ENCODE results near the gene TNS2.

TNS2 gene

GRCh38 chr12:53042607-53043454 is 7.0 kb upstream of the TNS2 start:
- DNase-seq: peak in 1 of 2 experiments; percentile 31

- DNase-seq: no peak
Measured at GRCh38 chr12:53044052-53044581, 5.7 kb upstream of the TNS2 start.

GRCh38 chr12:53044896-53045695 is 4.8 kb upstream of the TNS2 start:
- DNase-seq: no peak

GRCh38 chr12:53045696-53046045 is 4.2 kb upstream of the TNS2 start:
- DNase-seq: no peak

- peak; percentile 73 to 75 for DNase-seq
Measured at GRCh38 chr12:53046655-53047220, 3.1 kb upstream of the TNS2 start.

GRCh38 chr12:53047221-53048032 is 2.4 kb upstream of the TNS2 start:
- peak; percentile 77 to 83 for DNase-seq

GRCh38 chr12:53048033-53048779 is 1.7 kb upstream of the TNS2 start:
- DNase-seq: no peak

GRCh38 chr12:53048780-53049401 is 974 bp upstream of the TNS2 start:
- DNase-seq: no peak

- DNase-seq: no peak
Measured at GRCh38 chr12:53050426-53051057, 677 bp downstream of the TNS2 start.

- DNase-seq: no peak
Measured at GRCh38 chr12:53051058-53051880, 1.4 kb downstream of the TNS2 start.

GRCh38 chr12:53051881-53052412 is 2.1 kb downstream of the TNS2 start:
- DNase-seq: no peak

GRCh38 chr12:53052419-53053217 is 2.8 kb downstream of the TNS2 start:
- no peak for DNase-seq

GRCh38 chr12:53053218-53054111 is 3.6 kb downstream of the TNS2 start:
- peak; percentile 64 to 65 for DNase-seq

GRCh38 chr12:53054112-53054878 is 4.4 kb downstream of the TNS2 start:
- peak; percentile 95 to 96 for DNase-seq

- no peak for DNase-seq
Measured at GRCh38 chr12:53055471-53056266, 5.8 kb downstream of the TNS2 start.

GRCh38 chr12:53056296-53056695 is 6.4 kb downstream of the TNS2 start:
- DNase-seq: no peak

Data from activated T-cell treated with anti-CD3 and anti-CD28 coated beads, Interleukin-2, amount 50 U/mL, for 48 hours (primary cell).